Activated naive CD8-positive, alpha-beta T cell treated with anti-CD3 and anti-CD28 coated beads, Interleukin-2, amount 50 U/mL, for 24 hours (primary cell): ENCODE data around the gene OPA1.

Experiments used
- ATAC-seq: fragments of 150-1000 bp; cut with Tn5 transposase; one replicate; pipeline ENCODE4 v1.10.0; 2021
- DNase-seq: peaks from one replicate; pipeline ENCODE4 v3.0.0; 2021
- H3K27ac Mint-ChIP-seq: one replicate; pipeline ENCODE4 v1.8.0; 2021; ENCODE audit warnings: mild to moderate bottlenecking, mixed read lengths
- H3K27me3 Mint-ChIP-seq: one replicate; pipeline ENCODE4 v1.8.0; 2021; ENCODE audit warnings: mixed read lengths
- H3K36me3 Mint-ChIP-seq: one replicate; pipeline ENCODE4 v1.8.0; 2021; ENCODE audit warnings: low read depth, mixed read lengths
- H3K4me1 Mint-ChIP-seq: one replicate; pipeline ENCODE4 v1.8.0; 2021; ENCODE audit warnings: mixed read lengths
- H3K4me3 Mint-ChIP-seq: one replicate; pipeline ENCODE4 v1.8.0; 2021; ENCODE audit warnings: mild to moderate bottlenecking, moderate library complexity, mixed read lengths
- H3K9me3 Mint-ChIP-seq: one replicate; pipeline ENCODE4 v1.8.0; 2021; ENCODE audit warnings: mixed read lengths

The OPA1 gene

GRCh38 chr3:193592841-193593667, at the start of gene OPA1:
OPA1 (plus strand) TSS chr3:193593208; CDS start chr3:193593378, 170 bp downstream.
- H3K4me1 Mint-ChIP-seq = peaks cover 49% of the 10 kb centered on the region
- no peaks in the 10 kb centered on the region for H3K9me3 Mint-ChIP-seq
- peak within 1 kb of the TSS; percentile 99 for H3K4me3 Mint-ChIP-seq
- H3K27ac Mint-ChIP-seq = peak within 1 kb of the TSS; percentile 100
- H3K36me3 Mint-ChIP-seq = peaks cover 26% of the 10 kb centered on the region
- no peaks in the 10 kb centered on the region for H3K27me3 Mint-ChIP-seq
- DNase-seq (peak; percentile 93), ATAC-seq (peak; percentile 95)

GRCh38 chr3:193544289-193544688, 48.7 kb upstream of the OPA1 start:
- Mint-ChIP-seq H3K27ac (no peak overlapping the region), H3K27me3 (no peaks in the 10 kb centered on the region), H3K4me1 (no peaks in the 10 kb centered on the region), H3K4me3 (no peak overlapping the region), H3K9me3 (peaks cover 7% of the 10 kb centered on the region), H3K36me3 (peaks cover 5% of the 10 kb centered on the region)
- DNase-seq (no peak), ATAC-seq (no peak)

GRCh38 chr3:193545304-193545703, 47.7 kb upstream of the OPA1 start:
- no peaks in the 10 kb centered on the region for H3K4me1 Mint-ChIP-seq
- peaks cover 7% of the 10 kb centered on the region for H3K9me3 Mint-ChIP-seq
- DNase-seq = no peak
- H3K36me3 Mint-ChIP-seq = peaks cover 5% of the 10 kb centered on the region
- no peak overlapping the region for H3K4me3 Mint-ChIP-seq
- H3K27ac Mint-ChIP-seq = no peak overlapping the region
- no peaks in the 10 kb centered on the region for H3K27me3 Mint-ChIP-seq
- ATAC-seq = no peak

GRCh38 chr3:193546129-193546528, 46.9 kb upstream of the OPA1 start:
- peaks cover 5% of the 10 kb centered on the region for H3K36me3 Mint-ChIP-seq
- no peaks in the 10 kb centered on the region for H3K27me3 Mint-ChIP-seq
- DNase-seq (no peak), ATAC-seq (no peak)
- H3K4me3 Mint-ChIP-seq = no peak overlapping the region
- no peak overlapping the region for H3K27ac Mint-ChIP-seq
- H3K4me1 Mint-ChIP-seq = no peaks in the 10 kb centered on the region
- peaks cover 7% of the 10 kb centered on the region for H3K9me3 Mint-ChIP-seq

GRCh38 chr3:193548406-193548805, 44.6 kb upstream of the OPA1 start:
- Mint-ChIP-seq H3K4me3 (no peak overlapping the region), H3K4me1 (no peaks in the 10 kb centered on the region)
- DNase-seq = no peak

GRCh38 chr3:193552923-193553322, 40.1 kb upstream of the OPA1 start:
- Mint-ChIP-seq H3K4me3 (no peak overlapping the region), H3K36me3 (no peaks in the 10 kb centered on the region), H3K9me3 (no peaks in the 10 kb centered on the region), H3K27ac (no peak overlapping the region), H3K4me1 (no peaks in the 10 kb centered on the region), H3K27me3 (no peaks in the 10 kb centered on the region)
- DNase-seq (no peak), ATAC-seq (no peak)

More at GRCh38 chr3:193548406-193548805, 44.6 kb upstream of the OPA1 start:
- Mint-ChIP-seq H3K9me3 (peaks cover 7% of the 10 kb centered on the region), H3K36me3 (peaks cover 5% of the 10 kb centered on the region), H3K27me3 (no peaks in the 10 kb centered on the region), H3K27ac (no peak overlapping the region)
- no peak for ATAC-seq

- ATAC-seq (no peak), DNase-seq (no peak)
- H3K27ac Mint-ChIP-seq = no peak overlapping the region
- H3K27me3 Mint-ChIP-seq = no peaks in the 10 kb centered on the region
- no peak overlapping the region for H3K4me3 Mint-ChIP-seq
- H3K4me1 Mint-ChIP-seq = no peaks in the 10 kb centered on the region
- no peaks in the 10 kb centered on the region for H3K36me3 Mint-ChIP-seq
- no peaks in the 10 kb centered on the region for H3K9me3 Mint-ChIP-seq
Measured at GRCh38 chr3:193553586-193553985, 39.4 kb upstream of the OPA1 start.

GRCh38 chr3:193554811-193555210, 38.2 kb upstream of the OPA1 start, which contains the start of gene ATP13A4:
ATP13A4 (minus strand) TSS chr3:193554895; CDS start chr3:193554799, 96 bp downstream.
- Mint-ChIP-seq H3K9me3 (no peaks in the 10 kb centered on the region), H3K27me3 (no peaks in the 10 kb centered on the region), H3K27ac (no peak within 1 kb of the TSS), H3K4me3 (no peak within 1 kb of the TSS), H3K36me3 (no peaks in the 10 kb centered on the region), H3K4me1 (no peaks in the 10 kb centered on the region)
- DNase-seq (no peak), ATAC-seq (no peak)

GRCh38 chr3:193556841-193557240, 36.2 kb upstream of the OPA1 start:
- Mint-ChIP-seq H3K4me1 (no peaks in the 10 kb centered on the region), H3K27me3 (no peaks in the 10 kb centered on the region), H3K4me3 (no peak overlapping the region), H3K9me3 (no peaks in the 10 kb centered on the region), H3K36me3 (no peaks in the 10 kb centered on the region), H3K27ac (no peak overlapping the region)
- ATAC-seq = no peak
- DNase-seq = no peak

GRCh38 chr3:193559100-193559499, 33.9 kb upstream of the OPA1 start:
- Mint-ChIP-seq H3K27ac (no peak overlapping the region), H3K9me3 (no peaks in the 10 kb centered on the region), H3K36me3 (no peaks in the 10 kb centered on the region), H3K4me1 (no peaks in the 10 kb centered on the region), H3K4me3 (no peak overlapping the region), H3K27me3 (no peaks in the 10 kb centered on the region)
- DNase-seq (no peak), ATAC-seq (no peak)

GRCh38 chr3:193560091-193560490, 32.9 kb upstream of the OPA1 start:
- no peaks in the 10 kb centered on the region for H3K9me3 Mint-ChIP-seq
- ATAC-seq (no peak), DNase-seq (no peak)
- no peaks in the 10 kb centered on the region for H3K27me3 Mint-ChIP-seq
- H3K4me3 Mint-ChIP-seq = no peak overlapping the region
- H3K36me3 Mint-ChIP-seq = no peaks in the 10 kb centered on the region
- no peak overlapping the region for H3K27ac Mint-ChIP-seq
- H3K4me1 Mint-ChIP-seq = no peaks in the 10 kb centered on the region

GRCh38 chr3:193560870-193561269, 32.1 kb upstream of the OPA1 start:
- Mint-ChIP-seq H3K4me1 (no peaks in the 10 kb centered on the region), H3K4me3 (no peak overlapping the region), H3K27me3 (no peaks in the 10 kb centered on the region), H3K36me3 (no peaks in the 10 kb centered on the region), H3K9me3 (no peaks in the 10 kb centered on the region), H3K27ac (no peak overlapping the region)
- ATAC-seq = no peak
- no peak for DNase-seq

GRCh38 chr3:193563426-193563825, 29.6 kb upstream of the OPA1 start:
- Mint-ChIP-seq H3K9me3 (no peaks in the 10 kb centered on the region), H3K4me3 (no peak overlapping the region), H3K36me3 (no peaks in the 10 kb centered on the region), H3K27ac (no peak overlapping the region), H3K4me1 (no peaks in the 10 kb centered on the region), H3K27me3 (no peaks in the 10 kb centered on the region)
- DNase-seq (no peak), ATAC-seq (no peak)

- H3K27ac Mint-ChIP-seq = no peak overlapping the region
- no peak overlapping the region for H3K4me3 Mint-ChIP-seq
- DNase-seq = no peak
- no peaks in the 10 kb centered on the region for H3K27me3 Mint-ChIP-seq
- no peaks in the 10 kb centered on the region for H3K36me3 Mint-ChIP-seq
- no peak for ATAC-seq
- no peaks in the 10 kb centered on the region for H3K9me3 Mint-ChIP-seq
- no peaks in the 10 kb centered on the region for H3K4me1 Mint-ChIP-seq
Measured at GRCh38 chr3:193564012-193564411, 29.0 kb upstream of the OPA1 start.

- no peak for ATAC-seq
Measured at GRCh38 chr3:193569119-193569518, 23.9 kb upstream of the OPA1 start.

More at GRCh38 chr3:193569119-193569518, 23.9 kb upstream of the OPA1 start:
- Mint-ChIP-seq H3K36me3 (no peaks in the 10 kb centered on the region), H3K9me3 (no peaks in the 10 kb centered on the region), H3K4me3 (no peak overlapping the region), H3K27me3 (no peaks in the 10 kb centered on the region), H3K4me1 (no peaks in the 10 kb centered on the region), H3K27ac (no peak overlapping the region)
- no peak for DNase-seq
